Measurements from ENCODE around the gene USP49. TPM values are rescaled to one million over a fixed set of nuclear protein-coding genes. Genes with fewer than 3 reads are reported as not detected.

The USP49 gene
- total and polyA plus RNA-seq, 2 of the 13 experiments (the other 11 are each of a cell fraction or from before 2014, with no cell fraction given): 2.9 to 4.3 TPM

GRCh38 chr6:41942067-41942851 lies 47.1 kb upstream of the USP49 start (continued):
- TF ChIP-seq ZNF383 (CRISPR knock-in tag; IDR thresholded peaks at IDR 0.05; ENCODE audit: borderline replicate concordance) (0 out of 2 replicates have a peak, but pooled peaks have one; percentile 8), ATF5 (CRISPR knock-in tag; IDR thresholded peaks at IDR 0.05; ENCODE audit: low read depth) (no peak), PBX2 (CRISPR knock-in tag; IDR thresholded peaks at IDR 0.05) (no peak), MAFF (IDR thresholded peaks at IDR 0.05; ENCODE audit: low read depth, low read length) (peak; percentile 35; the same call in 1 of the 2 replicates), MED13 (CRISPR knock-in tag; IDR thresholded peaks at IDR 0.05) (no peak), ZNF138 (CRISPR knock-in tag; IDR thresholded peaks at IDR 0.05; ENCODE audit: low read depth) (peak; percentile 47; the same call in 1 of the 2 replicates), ATM (IDR thresholded peaks at IDR 0.05; ENCODE audit: borderline replicate concordance) (no peak), ZNF790 (CRISPR knock-in tag; IDR thresholded peaks at IDR 0.05; ENCODE audit: borderline replicate concordance) (no peak), ZSCAN31 (CRISPR knock-in tag; IDR thresholded peaks at IDR 0.05; ENCODE audit: low read depth) (no peak), TMF1 (CRISPR knock-in tag; IDR thresholded peaks at IDR 0.05; ENCODE audit: low read depth) (no peak), GFI1 (CRISPR knock-in tag; IDR thresholded peaks at IDR 0.05; ENCODE audit: borderline replicate concordance) (0 out of 2 replicates have a peak, but pooled peaks have one; percentile 36), THAP11 (CRISPR knock-in tag; IDR thresholded peaks at IDR 0.05) (peak; percentile 11; the same call in 1 of the 2 replicates), MAFK (conservative IDR thresholded peaks at IDR 0.05 in 1 of 2, IDR thresholded peaks at IDR 0.05 in 1 of 2; ENCODE audit: low read length in 2 of 2) (peak; percentile 45 to 59), GTF3A (CRISPR knock-in tag; conservative IDR thresholded peaks at IDR 0.05) (no peak), SP2 (CRISPR knock-in tag; IDR thresholded peaks at IDR 0.05) (no peak), ZFY (CRISPR knock-in tag; IDR thresholded peaks at IDR 0.05) (no peak), CENPBD1 (CRISPR knock-in tag; IDR thresholded peaks at IDR 0.05; ENCODE audit: borderline replicate concordance, low read depth) (no peak), ISL2 (CRISPR knock-in tag; IDR thresholded peaks at IDR 0.05) (0 out of 2 replicates have a peak, but pooled peaks have one; percentile 1), DMAP1 (CRISPR knock-in tag; IDR thresholded peaks at IDR 0.05) (peak; percentile 18; the same call in 1 of the 2 replicates), ZNF160 (CRISPR knock-in tag; IDR thresholded peaks at IDR 0.05) (no peak), CSRNP1 (CRISPR knock-in tag; IDR thresholded peaks at IDR 0.05) (no peak), ZFP36 (IDR thresholded peaks at IDR 0.05; ENCODE audit: borderline replicate concordance, low read depth, low read length, partially characterized antibody) (no peak)
